Dedifferentiated amniotic fluid mesenchymal stem cell (primary cell): Measurements from ENCODE around the gene FBXO5.
"Not testable (repeated sequence)": the region's sequence is repeated elsewhere in the genome, so short reads cannot be mapped to it uniquely, and the experiment has no call there.

Experiments used
- DNase-seq: peaks from one replicate; pipeline ENCODE4 v3.0.0-alpha.2; 2016; ENCODE audit errors: extremely low spot score

The FBXO5 gene

DNA sequence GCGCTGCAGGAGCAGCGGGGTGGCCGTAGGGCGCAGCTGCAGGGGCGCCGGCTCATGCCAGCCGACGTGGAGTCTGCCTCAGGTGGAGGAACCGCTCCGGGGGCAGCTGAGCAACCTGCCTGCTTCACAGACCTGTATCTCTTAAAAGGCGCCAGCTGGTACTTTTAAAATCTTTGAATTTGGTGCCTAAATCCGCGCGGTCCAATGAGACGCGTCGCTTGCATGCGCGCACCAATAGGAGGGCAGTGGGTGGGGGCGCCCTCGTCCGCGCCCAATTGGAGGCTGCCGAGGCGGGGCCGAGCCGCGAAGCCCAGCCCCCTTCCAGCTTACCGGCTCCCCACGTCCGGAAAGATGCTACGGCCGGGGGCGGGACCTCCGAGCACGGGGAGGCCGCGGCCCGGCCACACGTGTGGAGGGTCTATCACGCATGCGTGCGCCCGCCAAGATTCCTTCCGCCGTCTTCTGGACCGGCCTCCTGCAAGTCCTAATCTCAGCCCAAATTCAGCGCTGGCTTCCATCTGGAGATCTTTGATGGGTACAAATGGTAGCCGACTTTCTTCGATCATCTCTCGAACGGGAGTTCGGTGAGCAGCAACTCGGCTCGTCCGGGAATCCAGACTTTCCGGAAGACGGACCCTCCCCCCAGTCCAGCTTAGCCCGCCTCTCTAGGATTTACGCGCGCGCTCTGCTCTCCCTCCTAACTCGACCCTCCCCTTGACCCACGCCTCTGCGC is at the start of gene FBXO5:
FBXO5 (minus strand) TSS at position 138 of the 733 bp plus-strand sequence; CDS start at position 56, 82 bp downstream.
- DNase-seq, result peak; percentile 94

DNA sequence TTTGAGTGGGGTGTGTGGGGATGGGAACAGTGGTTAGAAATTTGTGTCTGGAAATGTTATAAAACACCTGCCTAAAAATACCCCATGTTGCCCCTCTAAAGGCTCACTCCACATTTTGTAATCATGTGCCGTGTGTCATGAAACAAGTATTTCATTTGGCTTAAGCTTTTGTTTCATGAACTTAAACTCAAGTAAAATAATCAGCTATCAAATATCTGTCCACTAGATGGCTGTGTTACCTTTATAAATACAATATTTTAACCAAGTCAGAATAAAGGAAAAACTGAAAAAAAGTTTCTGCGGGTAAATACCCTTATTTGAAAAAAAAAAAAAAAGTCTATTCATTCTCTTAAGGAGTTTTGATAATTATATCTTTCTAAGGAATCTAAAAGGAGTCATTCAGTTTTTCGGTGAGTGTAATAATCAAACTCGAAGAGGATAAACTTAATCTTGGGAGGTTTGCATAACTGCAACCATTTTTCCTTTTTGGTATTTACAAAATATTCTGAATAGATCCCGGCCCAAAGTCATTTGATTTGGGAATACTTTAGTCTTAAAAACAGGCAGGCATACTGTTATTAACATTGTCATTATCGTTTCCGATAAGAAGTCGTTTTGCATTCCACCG is 49.5 kb upstream of the FBXO5 start:
- DNase-seq, result peak; percentile 84

GRCh38 chr6:153031335-153031955 is 48.6 kb upstream of the FBXO5 start:
- no peak for DNase-seq

DNA sequence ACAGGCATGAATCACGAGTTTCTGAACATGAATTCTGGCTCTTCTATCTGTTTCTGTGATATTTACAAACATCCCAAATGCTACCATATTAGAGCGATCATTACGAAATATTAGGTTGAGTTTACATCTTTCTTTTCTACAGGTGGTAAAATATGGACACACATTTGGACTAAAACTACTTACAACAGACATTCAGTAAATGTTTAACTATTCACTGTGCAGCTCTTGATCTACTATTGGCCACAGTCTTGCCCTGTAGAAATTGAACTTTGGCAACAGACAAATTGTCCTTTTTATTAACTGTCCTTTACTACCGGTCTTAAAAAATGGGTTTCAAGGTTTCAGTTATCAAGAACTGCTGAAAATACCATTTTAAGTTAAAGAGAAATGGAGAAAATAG is 46.1 kb upstream of the FBXO5 start:
- DNase-seq, result no peak

DNA sequence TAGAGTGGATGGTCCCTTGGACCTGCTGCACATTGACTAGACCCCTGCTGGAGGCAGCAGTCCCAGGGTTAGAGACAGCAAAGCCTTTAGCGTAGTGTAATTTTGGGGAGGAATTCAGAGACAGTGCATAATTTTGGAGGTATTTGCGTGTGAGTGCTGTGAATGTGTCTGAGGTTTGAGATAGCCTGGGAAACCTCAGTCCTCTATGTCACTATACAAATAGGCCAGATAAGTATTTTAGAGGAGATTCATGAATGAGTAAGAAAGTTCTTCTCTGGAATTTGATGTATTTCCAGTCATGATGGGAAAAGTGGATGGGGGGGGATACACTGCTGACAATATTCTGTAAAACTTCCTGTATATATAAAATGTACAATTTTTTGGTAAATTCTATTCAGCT is 45.4 kb upstream of the FBXO5 start:
- DNase-seq, result no peak

- no peak for DNase-seq
These were observed 44.6 kb upstream of the FBXO5 start for GRCh38 chr6:153027480-153027879.

GRCh38 chr6:153024709-153025017 is 41.8 kb upstream of the FBXO5 start:
- DNase-seq, result no peak

- DNase-seq, result peak; percentile 69
These were observed 41.3 kb upstream of the FBXO5 start for GRCh38 chr6:153023977-153024708.

GRCh38 chr6:153018355-153018754 is 35.5 kb upstream of the FBXO5 start:
- DNase-seq, result no peak

- no peak for DNase-seq
These were observed 34.0 kb upstream of the FBXO5 start for GRCh38 chr6:153016846-153017245.

DNA sequence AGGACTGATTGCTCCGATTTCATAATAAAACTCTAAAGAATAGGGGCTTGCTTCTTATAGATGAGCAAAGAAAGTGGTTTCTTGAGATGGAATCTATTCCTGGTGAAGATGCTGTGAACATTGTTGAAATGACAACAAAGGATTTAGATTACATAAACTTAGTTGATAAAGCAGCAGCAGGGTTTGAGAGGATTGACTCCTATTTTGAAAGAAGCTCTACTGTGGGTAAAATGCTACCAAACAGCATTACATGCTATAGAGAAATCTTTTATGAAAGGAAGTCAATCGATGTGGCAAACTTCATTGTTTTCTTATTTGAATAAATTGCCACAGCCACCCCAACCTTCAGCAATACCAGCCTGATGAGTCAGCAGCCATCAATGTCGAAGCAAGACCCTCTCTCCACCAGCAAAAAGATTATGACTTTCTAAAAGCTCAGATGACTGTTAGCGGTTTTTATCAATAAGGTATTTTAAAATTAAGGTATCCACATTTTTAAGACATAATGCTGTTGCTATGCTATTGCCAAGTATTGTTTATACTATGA is 32.3 kb upstream of the FBXO5 start:
- no peak for DNase-seq

GRCh38 chr6:153013438-153013837 is 30.6 kb upstream of the FBXO5 start:
- no peak for DNase-seq

DNA sequence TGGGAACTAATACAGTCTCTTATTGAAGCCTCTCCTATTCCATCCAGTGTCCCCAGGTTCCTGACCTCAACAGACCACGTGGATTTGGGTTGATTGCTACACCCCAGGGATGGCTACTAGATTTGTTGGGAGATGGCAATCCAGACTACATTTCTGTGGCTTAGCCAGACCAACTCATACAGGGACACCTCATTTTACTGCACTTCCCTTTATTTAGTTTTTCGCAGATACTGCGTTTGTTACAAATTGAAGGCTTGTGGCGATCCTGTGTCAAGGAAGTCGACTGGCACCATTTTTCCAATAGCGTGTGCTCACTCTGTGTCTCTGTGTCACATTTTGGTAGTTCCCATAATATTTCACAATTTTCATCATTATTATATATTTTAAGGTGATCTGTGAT is 30.0 kb upstream of the FBXO5 start:
- no peak for DNase-seq

DNA sequence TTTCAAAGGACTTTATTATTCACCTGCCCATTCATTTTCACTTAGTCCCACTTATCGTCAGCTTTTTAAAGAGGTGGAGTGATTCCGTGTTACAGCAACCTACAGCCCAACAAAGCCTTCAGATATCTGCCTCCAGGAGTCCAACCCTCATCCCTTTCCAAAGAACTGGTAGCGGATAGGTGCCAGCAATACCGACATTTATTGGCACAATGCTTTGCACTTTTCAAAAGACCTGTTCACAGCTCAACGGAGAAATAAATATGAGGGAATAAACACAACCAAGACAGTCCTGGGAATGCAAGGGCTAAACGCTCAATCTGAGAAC is 20.5 kb upstream of the FBXO5 start:
- no peak for DNase-seq

DNA sequence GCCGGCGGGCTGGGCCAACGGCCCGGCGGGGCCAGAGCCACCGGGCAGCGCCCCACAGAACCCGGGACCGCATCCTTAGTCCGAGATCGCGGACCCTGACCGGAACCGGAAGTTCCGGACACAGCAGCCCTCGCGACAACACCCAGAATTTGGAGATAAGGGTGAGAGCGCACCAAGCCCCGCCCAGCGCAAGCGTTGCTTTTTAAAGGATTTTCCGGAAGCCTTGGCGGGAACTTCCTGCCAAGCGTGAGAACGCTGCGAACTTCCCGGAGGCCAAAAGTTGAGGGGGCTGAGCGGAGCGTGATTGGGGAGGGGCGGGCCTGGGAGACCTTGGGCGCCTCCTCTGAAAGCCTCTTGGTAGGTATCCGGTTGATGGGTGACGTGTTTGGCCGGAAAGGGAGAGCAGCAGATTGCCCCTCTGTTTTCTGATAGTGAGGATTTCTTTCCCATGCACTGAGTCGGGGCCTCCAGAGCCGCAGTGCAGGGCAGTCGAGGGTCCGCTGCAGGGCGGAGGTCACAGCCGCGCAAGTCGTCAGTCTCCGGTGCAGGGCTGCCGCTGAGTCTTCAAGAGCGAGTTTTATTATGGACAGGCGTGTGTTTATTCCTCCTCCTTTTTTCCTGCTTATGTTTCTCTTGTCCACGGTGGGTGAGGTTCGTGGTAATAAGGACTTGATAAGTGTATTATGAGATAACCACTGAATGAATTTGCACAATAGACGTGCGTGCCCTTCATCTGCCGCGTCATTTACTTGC is 19.9 kb upstream of the FBXO5 start, which contains the start of gene MTRF1L:
MTRF1L (minus strand) TSS at position 97 of the 753 bp plus-strand sequence; CDS start at position 73, 24 bp downstream.
- peak; percentile 98 for DNase-seq

DNA sequence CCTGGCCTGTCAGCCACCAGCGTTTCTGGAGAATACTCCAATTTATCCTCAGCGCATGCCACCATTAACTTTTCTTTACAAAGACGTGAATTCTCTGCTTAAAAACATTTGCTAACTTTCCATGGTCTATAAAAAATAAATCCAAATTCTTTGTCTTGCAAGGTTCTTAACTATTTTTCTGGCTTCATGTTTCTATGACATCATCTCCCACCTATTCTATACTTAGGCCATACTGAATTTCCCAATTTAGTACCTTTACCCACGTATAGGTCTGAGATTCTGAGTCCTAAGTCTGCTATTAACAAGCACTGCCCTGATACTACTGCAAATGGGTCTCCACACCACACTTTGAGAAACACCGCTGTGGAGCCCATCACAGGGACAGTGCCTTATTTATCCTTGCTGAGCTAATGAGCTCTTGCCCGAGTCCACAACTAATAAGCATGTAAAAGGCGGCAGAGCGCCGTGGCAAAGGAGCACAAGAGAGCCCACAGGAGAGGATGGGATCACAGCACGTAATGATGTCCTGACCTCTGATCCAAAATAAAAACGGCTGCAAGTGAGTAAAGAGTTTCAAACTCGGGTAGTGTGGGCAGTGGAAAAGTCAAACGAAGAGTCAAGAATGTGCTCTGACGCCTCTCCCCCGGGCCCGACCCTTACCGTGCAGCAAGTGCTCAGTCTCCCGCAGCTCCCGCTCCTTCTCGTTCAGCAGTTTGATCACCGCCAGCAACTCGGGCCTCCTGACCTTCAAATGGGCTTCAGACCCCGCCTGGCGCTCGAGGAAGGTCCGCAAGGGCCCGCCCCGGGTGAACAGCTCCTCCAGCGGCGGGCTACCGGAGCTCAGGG is 19.1 kb upstream of the FBXO5 start:
- DNase-seq, result no peak

- not testable (repeated sequence) for DNase-seq
These were observed 17.9 kb upstream of the FBXO5 start for GRCh38 chr6:153000790-153001189.

DNA sequence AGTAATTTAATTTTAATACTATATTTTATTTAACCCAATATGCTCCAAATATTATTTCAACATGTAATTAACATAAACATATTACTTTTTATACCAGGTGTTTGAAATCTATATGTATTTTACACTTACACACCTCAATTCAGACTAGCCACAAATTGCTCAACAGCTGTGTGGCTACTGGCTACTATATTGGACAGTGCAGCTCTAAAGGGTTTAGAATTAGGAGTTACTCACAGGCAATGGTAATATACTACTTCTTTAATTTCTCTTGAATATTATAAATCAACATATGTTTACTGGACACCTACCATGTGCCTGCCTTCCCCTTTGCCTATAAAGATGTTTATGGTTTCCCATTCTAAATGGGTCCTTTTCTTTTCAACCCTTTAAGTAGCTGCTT is 17.4 kb upstream of the FBXO5 start:
- no peak for DNase-seq

DNA sequence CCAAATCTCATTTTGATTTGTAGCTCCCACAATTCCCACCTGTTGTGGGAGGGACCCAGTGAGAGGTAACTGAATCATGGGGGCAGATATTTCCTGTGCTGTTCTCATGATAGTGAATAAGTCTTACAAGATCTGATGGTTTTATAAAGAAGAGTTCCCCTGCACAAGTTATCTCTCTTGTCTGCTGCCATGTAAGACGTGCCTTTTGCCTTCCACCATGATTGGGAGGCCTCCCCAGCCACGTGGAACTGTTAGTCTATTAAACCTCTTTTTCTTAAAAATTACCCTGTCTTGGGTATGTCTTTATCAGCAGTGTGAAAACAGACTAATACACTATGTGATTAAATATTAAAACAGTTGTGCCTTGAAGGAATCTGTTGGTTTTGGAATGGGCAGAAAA is 16.7 kb upstream of the FBXO5 start:
- not testable (repeated sequence) for DNase-seq

DNA sequence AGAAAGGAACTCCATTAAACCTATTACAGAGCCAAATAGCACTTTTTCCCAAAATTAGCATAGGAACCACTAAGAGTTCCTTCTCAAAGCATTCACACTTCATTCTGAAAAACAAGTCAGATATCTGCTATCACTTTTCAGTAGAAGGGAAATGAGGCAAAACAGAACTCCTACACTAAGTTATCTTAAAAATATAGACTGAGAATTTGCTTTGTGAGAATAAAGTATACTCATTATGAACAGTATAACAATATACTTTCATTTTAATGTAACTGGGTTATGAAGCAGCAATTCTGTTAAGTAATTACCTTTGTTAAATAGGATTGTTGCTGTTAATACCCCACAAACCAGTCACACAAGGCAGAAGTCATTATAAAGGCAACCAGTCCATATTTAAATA is 11.0 kb upstream of the FBXO5 start:
- no peak for DNase-seq

DNA sequence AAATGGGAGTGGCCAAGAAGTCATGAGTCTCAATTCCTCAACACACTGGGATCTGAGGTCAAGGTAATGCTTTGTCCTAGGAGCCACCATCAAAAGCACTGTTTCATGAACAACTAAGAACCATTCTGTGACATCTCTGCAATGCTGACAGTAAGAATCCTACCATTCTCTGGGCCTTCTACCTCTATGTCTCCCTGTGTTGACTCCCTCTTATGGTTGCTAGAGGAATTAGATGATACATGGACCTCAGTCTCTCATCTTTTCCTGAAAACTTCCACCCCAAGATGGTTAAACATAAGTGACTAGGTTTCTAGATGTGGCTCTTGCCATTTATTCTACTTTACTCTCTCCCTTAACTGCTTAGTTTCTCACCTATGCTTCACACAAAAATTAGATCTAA is 10.6 kb upstream of the FBXO5 start:
- DNase-seq, result no peak
